Activated CD4-positive, alpha-beta T cell treated with anti-CD3 and anti-CD28 coated beads, Interleukin-2, amount 50 U/mL, for 4 hours (primary cell): ENCODE results near the gene ABHD4.
"Not testable (repeated sequence)": the region's sequence is repeated elsewhere in the genome, so short reads cannot be mapped to it uniquely, and the experiment has no call there.

Experiments used
- DNase-seq, 2 experiments: peaks; one replicate each; pipeline ENCODE4 v3.0.0-alpha.2; 2020

Gene ABHD4

GRCh38 chr14:22598099-22598895 is at the start of gene ABHD4:
ABHD4 (plus strand) TSS chr14:22598300; CDS start chr14:22598307, 7 bp downstream.
- DNase-seq, result peak in 1 of 2 experiments; percentile 12

GRCh38 chr14:22549324-22549962 is 48.7 kb upstream of the ABHD4 start:
- DNase-seq, result no peak

- peak; percentile 56 to 58 for DNase-seq
Measured at GRCh38 chr14:22549981-22550673, 48.0 kb upstream of the ABHD4 start.

GRCh38 chr14:22551605-22551997 is 46.5 kb upstream of the ABHD4 start:
- no peak for DNase-seq

GRCh38 chr14:22552001-22552826 is 45.9 kb upstream of the ABHD4 start:
- DNase-seq, result no peak

- no peak for DNase-seq
Measured at GRCh38 chr14:22552827-22553076, 45.3 kb upstream of the ABHD4 start.

GRCh38 chr14:22553445-22553844 is 44.7 kb upstream of the ABHD4 start:
- DNase-seq, result no peak

GRCh38 chr14:22553861-22554497 is 44.1 kb upstream of the ABHD4 start:
- not testable (repeated sequence) for DNase-seq

GRCh38 chr14:22554498-22555383 is 43.4 kb upstream of the ABHD4 start:
- DNase-seq, result no peak

- peak; percentile 54 to 64 for DNase-seq
Measured at GRCh38 chr14:22555384-22556011, 42.6 kb upstream of the ABHD4 start.

- peak; percentile 96 for DNase-seq
Measured at GRCh38 chr14:22556021-22556989, 41.8 kb upstream of the ABHD4 start.

GRCh38 chr14:22556990-22557623 is 41.0 kb upstream of the ABHD4 start:
- peak; percentile 91 for DNase-seq

- DNase-seq, result no peak
Measured at GRCh38 chr14:22557846-22558220, 40.3 kb upstream of the ABHD4 start.

GRCh38 chr14:22558221-22558913 is 39.7 kb upstream of the ABHD4 start:
- peak; percentile 57 to 59 for DNase-seq

GRCh38 chr14:22559041-22559440 is 39.1 kb upstream of the ABHD4 start:
- no peak for DNase-seq

GRCh38 chr14:22560662-22561365 is 37.3 kb upstream of the ABHD4 start:
- no peak for DNase-seq

GRCh38 chr14:22561366-22561660 is 36.8 kb upstream of the ABHD4 start:
- DNase-seq, result no peak
